Naive thymus-derived CD8-positive, alpha-beta T cell (primary cell): ENCODE data around the gene PPP1R12C. TPM values are rescaled to one million over a fixed set of nuclear protein-coding genes. Genes with fewer than 3 reads are reported as not detected.
A peak's percentile ranks its signal among the peaks of the same experiment; 100 is the strongest.

ENCODE experiments used
- ATAC-seq, 2 donors: fragments of 150-1000 bp; cut with Tn5 transposase in 1 of 2; sonication (Bioruptor Pico), chemical (Tn5 transposase) in 1 of 2; 1 replicate in 1 of 2; 2 replicates in 1 of 2; pipeline ENCODE4 v1.10.0; 2021; ENCODE audit warnings: mild to moderate bottlenecking in 2 of 2, moderate library complexity in 2 of 2
- POLR2A ChIA-PET: fragments of 350-600 bp; sonication (Branson Sonifier 250); formaldehyde crosslinking; loops from one replicate; lab custom pipeline; 2021; ENCODE audit warnings: antibody characterized with exemption; lab: Charles Lee
- DNase-seq, 10 donors: peaks; one replicate each; pipeline versions ENCODE4 v3.0.0 to v3.0.0-alpha.2; 2020 to 2022
- H3K27ac Mint-ChIP-seq, 10 donors: one replicate each; pipeline ENCODE4 v1.8.0; 2020 to 2022; ENCODE audit warnings: mild to moderate bottlenecking in 10 of 10, mixed read lengths in 10 of 10, moderate library complexity in 4 of 10, inconsistent platforms in 1 of 10
- H3K27me3 Mint-ChIP-seq, 5 donors: one replicate each; pipeline ENCODE4 v1.8.0; 2021 to 2022; ENCODE audit warnings: mixed read lengths in 5 of 5
- H3K36me3 Mint-ChIP-seq, 3 donors: one replicate each; pipeline ENCODE4 v1.8.0; 2020 to 2022; ENCODE audit warnings: mixed read lengths in 3 of 3, mild to moderate bottlenecking in 2 of 3, inconsistent platforms in 1 of 3
- H3K4me1 Mint-ChIP-seq, 4 donors: one replicate each; pipeline ENCODE4 v1.8.0; 2021 to 2022; ENCODE audit warnings: mixed read lengths in 4 of 4
- H3K4me3 Mint-ChIP-seq, 10 donors: one replicate each; pipeline ENCODE4 v1.8.0; 2020 to 2022; ENCODE audit warnings: mild to moderate bottlenecking in 10 of 10, mixed read lengths in 10 of 10, moderate library complexity in 6 of 10, inconsistent platforms in 1 of 10
- H3K9me3 Mint-ChIP-seq, 9 donors: one replicate each; pipeline ENCODE4 v1.8.0; 2020 to 2022; ENCODE audit warnings: mixed read lengths in 9 of 9, mild to moderate bottlenecking in 3 of 9, inconsistent platforms in 1 of 9, moderate library complexity in 1 of 9
- microRNA-seq: library from miRNA; unstranded; fragments of <30 nt; microRNA quantifications from one replicate; pipeline ENCODE4 v1.2.0, GENCODE V29; 2022; ENCODE audit warnings: borderline microRNAs expressed
- polyA plus RNA-seq, 3 donors: library from polyadenylated mRNA; unstranded; fragments of 300-500 nt; fragmentation: Illumina TruSeq; gene quantifications; one replicate each; pipeline ENCODE4 v1.2.3, GENCODE V29; 2021
- total RNA-seq, 8 experiments: library from RNA in 2 of 8; stranded (reverse) in 2 of 8; gene quantifications; one replicate each; pipeline ENCODE4 v1.2.3 and lab custom pipeline; 2021 to 2026

PPP1R12C gene
- total and polyA plus RNA-seq, 5 experiments from 2014 or later = 2.7 to 141 (median 6.2) TPM

- POLR2A ChIA-PET = no interaction called here
- peak overlapping the region in 1 of 10 donors; percentile 19 for H3K4me3 Mint-ChIP-seq
Measured at GRCh38 chr19:55044286-55044685, 73.2 kb downstream of the PPP1R12C start.

GRCh38 chr19:55042688-55043087 is 74.7 kb downstream of the PPP1R12C start:
- H3K27ac Mint-ChIP-seq = peak overlapping the region in 5 of 10 donors; percentile 58 to 83 (median 76)
- POLR2A ChIA-PET = interaction anchor here (1.3 kb wide), 1 partner anchor 74 kb away, joined by 3 read pairs; no protein-coding TSS in a partner anchor
- H3K27me3 Mint-ChIP-seq = no peaks in the 10 kb centered on the region
- H3K9me3 Mint-ChIP-seq = peaks cover 0 to 2% (median 0%) of the 10 kb centered on the region in 9 donors
- H3K36me3 Mint-ChIP-seq = peaks cover 0 to 47% (median 8%) of the 10 kb centered on the region in 3 donors
- peak overlapping the region in 9 of 10 donors; percentile 4 to 87 (median 82) for H3K4me3 Mint-ChIP-seq
- H3K4me1 Mint-ChIP-seq = peaks cover 16 to 22% (median 20%) of the 10 kb centered on the region in 4 donors
- ATAC-seq (no peak), DNase-seq (no peak)

More at GRCh38 chr19:55044286-55044685, 73.2 kb downstream of the PPP1R12C start:
- Mint-ChIP-seq H3K27me3 (no peaks in the 10 kb centered on the region), H3K9me3 (peaks cover 0 to 2% (median 0%) of the 10 kb centered on the region in 9 donors), H3K4me1 (peaks cover 16 to 22% (median 20%) of the 10 kb centered on the region in 4 donors), H3K27ac (peak overlapping the region in 1 of 10 donors; percentile 24), H3K36me3 (peaks cover 0 to 59% (median 13%) of the 10 kb centered on the region in 3 donors)
- ATAC-seq (no peak), DNase-seq (no peak)

- ATAC-seq (no peak), DNase-seq (no peak)
- Mint-ChIP-seq H3K4me1 (peaks cover 16 to 22% (median 20%) of the 10 kb centered on the region in 4 donors), H3K27ac (peak overlapping the region; percentile 11 to 83 (median 76)), H3K27me3 (no peaks in the 10 kb centered on the region), H3K36me3 (peaks cover 0 to 47% (median 8%) of the 10 kb centered on the region in 3 donors), H3K9me3 (peaks cover 0 to 2% (median 0%) of the 10 kb centered on the region in 9 donors), H3K4me3 (peak overlapping the region; percentile 48 to 87 (median 81))
- POLR2A ChIA-PET = interaction anchor here (1.1 to 1.3 kb wide), 2 partner anchors 20 to 74 kb away, joined by 3 to 6 read pairs; partner anchors contain the start of gene RDH13
Measured at GRCh38 chr19:55042344-55042678, 75.1 kb downstream of the PPP1R12C start.

- peak overlapping the region; percentile 48 to 87 (median 81) for H3K4me3 Mint-ChIP-seq
- POLR2A ChIA-PET = interaction anchor here (0.7 to 1.3 kb wide), 3 partner anchors 21 to 1174 kb away, joined by 3 to 6 read pairs (median 3); partner anchors contain the start of genes MYADM and RDH13
- peak; percentile 72 to 81 for ATAC-seq
- no peaks in the 10 kb centered on the region for H3K27me3 Mint-ChIP-seq
- peaks cover 0 to 2% (median 0%) of the 10 kb centered on the region in 9 donors for H3K9me3 Mint-ChIP-seq
- peak in 4 of 10 donors; percentile 10 to 41 (median 36) for DNase-seq
- H3K27ac Mint-ChIP-seq = peak overlapping the region; percentile 11 to 83 (median 76)
- H3K36me3 Mint-ChIP-seq = peaks cover 0 to 41% (median 8%) of the 10 kb centered on the region in 3 donors
- peaks cover 16 to 22% (median 20%) of the 10 kb centered on the region in 4 donors for H3K4me1 Mint-ChIP-seq
Measured at GRCh38 chr19:55041627-55042343, 75.7 kb downstream of the PPP1R12C start.

- ATAC-seq = no peak
- no peaks in the 10 kb centered on the region for H3K27me3 Mint-ChIP-seq
- no peak for DNase-seq
- peak overlapping the region; percentile 48 to 87 (median 81) for H3K4me3 Mint-ChIP-seq
- peaks cover 0 to 36% (median 8%) of the 10 kb centered on the region in 3 donors for H3K36me3 Mint-ChIP-seq
- POLR2A ChIA-PET = interaction anchor here (0.7 to 1.1 kb wide), 2 partner anchors 21 to 1174 kb away, joined by 3 to 6 read pairs; partner anchors contain the start of genes MYADM and RDH13
- peaks cover 16 to 22% (median 20%) of the 10 kb centered on the region in 4 donors for H3K4me1 Mint-ChIP-seq
- H3K27ac Mint-ChIP-seq = peak overlapping the region in 6 of 10 donors; percentile 43 to 83 (median 79)
- H3K9me3 Mint-ChIP-seq = peaks cover 0 to 2% (median 0%) of the 10 kb centered on the region in 9 donors
Measured at GRCh38 chr19:55041244-55041626, 76.2 kb downstream of the PPP1R12C start.

Small RNA genes within 50 kb of the gene (microRNA-seq; reads per million reads assigned to microRNA genes)
- not detected for gene MIR7975

Other genes with a start within 250 kb of the PPP1R12C start
- not detected for gene FCAR, start 243.4 kb downstream of the PPP1R12C start, total RNA-seq
- gene FCAR, start 243.4 kb downstream of the PPP1R12C start, polyA plus RNA-seq = under 1 TPM in 2 of 3 donors, not detected in 1; 0.13 to 0.19 TPM
- gene NCR1, start 211.5 kb downstream of the PPP1R12C start, total RNA-seq = 1 to 10 TPM in 1 of 2 experiments, under 1 TPM in 1; 0.29 to 1.5 TPM
- 1 to 10 TPM in 1 of 3 donors, not detected in 2; 9.8 TPM for gene NCR1, start 211.5 kb downstream of the PPP1R12C start, polyA plus RNA-seq
- not detected for gene NLRP7, start 170.1 kb downstream of the PPP1R12C start, total RNA-seq
- under 1 TPM in 1 of 3 donors, not detected in 2; 0.09 TPM for gene NLRP7, start 170.1 kb downstream of the PPP1R12C start, polyA plus RNA-seq
- gene NLRP2, start 151.3 kb downstream of the PPP1R12C start, total RNA-seq = 10 to 100 TPM; 19.6 to 20.5 TPM
- 1 to 10 TPM; 1.6 to 7.0 (median 1.7) TPM for gene NLRP2, start 151.3 kb downstream of the PPP1R12C start, polyA plus RNA-seq
- gene GP6, start 79.4 kb downstream of the PPP1R12C start, total RNA-seq = under 1 TPM; 0.31 to 0.69 TPM
- under 1 TPM in 1 of 3 donors, not detected in 2; 0.08 TPM for gene GP6, start 79.4 kb downstream of the PPP1R12C start, polyA plus RNA-seq
- gene RDH13, start 54.5 kb downstream of the PPP1R12C start, total RNA-seq = 10 to 100 TPM; 24.3 to 26.1 TPM
- gene RDH13, start 54.5 kb downstream of the PPP1R12C start, polyA plus RNA-seq = 10 to 100 TPM in 1 of 3 donors, 1 to 10 TPM in 2; 4.3 to 18.0 (median 5.3) TPM
- under 1 TPM in 1 of 2 experiments, not detected in 1; 0.39 TPM for gene EPS8L1, start 41.8 kb downstream of the PPP1R12C start, total RNA-seq
- gene EPS8L1, start 41.8 kb downstream of the PPP1R12C start, polyA plus RNA-seq = 1 to 10 TPM in 1 of 3 donors, under 1 TPM in 2; 0.81 to 2.1 (median 0.85) TPM
- not detected for gene TNNT1, start 31.6 kb upstream of the PPP1R12C start, total RNA-seq
- not detected for gene TNNT1, start 31.6 kb upstream of the PPP1R12C start, polyA plus RNA-seq
- not detected for gene TNNI3, start 40.1 kb upstream of the PPP1R12C start, total RNA-seq
- gene TNNI3, start 40.1 kb upstream of the PPP1R12C start, polyA plus RNA-seq = not detected
- not detected for gene DNAAF3, start 49.0 kb upstream of the PPP1R12C start, total RNA-seq
- gene DNAAF3, start 49.0 kb upstream of the PPP1R12C start, polyA plus RNA-seq = not detected
- not detected for gene SYT5, start 62.7 kb upstream of the PPP1R12C start, total RNA-seq
- gene SYT5, start 62.7 kb upstream of the PPP1R12C start, polyA plus RNA-seq = under 1 TPM; 0.09 to 0.56 (median 0.25) TPM
- not detected for gene PTPRH, start 91.9 kb upstream of the PPP1R12C start, total RNA-seq
- gene PTPRH, start 91.9 kb upstream of the PPP1R12C start, polyA plus RNA-seq = not detected
- gene TMEM86B, start 111.1 kb upstream of the PPP1R12C start, total RNA-seq = 10 to 100 TPM; 17.7 to 20.9 TPM
- 1 to 10 TPM in 1 of 3 donors, under 1 TPM in 2; 0.17 to 2.3 (median 0.54) TPM for gene TMEM86B, start 111.1 kb upstream of the PPP1R12C start, polyA plus RNA-seq
- 100 to 1,000 TPM; 167 to 168 TPM for gene PPP6R1, start 141.4 kb upstream of the PPP1R12C start, total RNA-seq
- 100 to 1,000 TPM in 1 of 3 donors, 10 to 100 TPM in 2; 57.3 to 131 (median 60.9) TPM for gene PPP6R1, start 141.4 kb upstream of the PPP1R12C start, polyA plus RNA-seq
- gene HSPBP1, start 162.5 kb upstream of the PPP1R12C start, total RNA-seq = 10 to 100 TPM; 20.3 to 20.4 TPM
- gene HSPBP1, start 162.5 kb upstream of the PPP1R12C start, polyA plus RNA-seq = 10 to 100 TPM; 38.6 to 44.8 (median 42.5) TPM
- 1 to 10 TPM; 1.9 to 2.9 TPM for gene BRSK1, start 166.4 kb upstream of the PPP1R12C start, total RNA-seq
- gene BRSK1, start 166.4 kb upstream of the PPP1R12C start, polyA plus RNA-seq = under 1 TPM in 1 of 3 donors, not detected in 2; 0.24 TPM
- gene TMEM150B, start 207.7 kb upstream of the PPP1R12C start, total RNA-seq = not detected
- gene TMEM150B, start 207.7 kb upstream of the PPP1R12C start, polyA plus RNA-seq = not detected
- 10 to 100 TPM; 19.2 to 21.8 TPM for gene KMT5C, start 222.2 kb upstream of the PPP1R12C start, total RNA-seq
- gene KMT5C, start 222.2 kb upstream of the PPP1R12C start, polyA plus RNA-seq = 1 to 10 TPM; 1.7 to 2.5 (median 2.1) TPM
- gene COX6B2, start 237.1 kb upstream of the PPP1R12C start, total RNA-seq = not detected
- not detected for gene COX6B2, start 237.1 kb upstream of the PPP1R12C start, polyA plus RNA-seq
- not detected for gene GARIN5B, start 245.6 kb upstream of the PPP1R12C start, total RNA-seq
- gene GARIN5B, start 245.6 kb upstream of the PPP1R12C start, polyA plus RNA-seq = not detected